GM03348 (cell line): ENCODE results near the gene CCR4.
"Not testable (repeated sequence)": the region's sequence is repeated elsewhere in the genome, so short reads cannot be mapped to it uniquely, and the experiment has no call there.

Experiments used
- DNase-seq: peaks from one replicate; pipeline ENCODE4 v3.0.0; 2012; ENCODE audit warnings: low spot score

The CCR4 gene

GRCh38 chr3:32952369-32953077, 1.1 kb downstream of the CCR4 start:
- DNase-seq = no peak

- no peak for DNase-seq
Measured at GRCh38 chr3:32954506-32954905, 3.1 kb downstream of the CCR4 start.

DNA sequence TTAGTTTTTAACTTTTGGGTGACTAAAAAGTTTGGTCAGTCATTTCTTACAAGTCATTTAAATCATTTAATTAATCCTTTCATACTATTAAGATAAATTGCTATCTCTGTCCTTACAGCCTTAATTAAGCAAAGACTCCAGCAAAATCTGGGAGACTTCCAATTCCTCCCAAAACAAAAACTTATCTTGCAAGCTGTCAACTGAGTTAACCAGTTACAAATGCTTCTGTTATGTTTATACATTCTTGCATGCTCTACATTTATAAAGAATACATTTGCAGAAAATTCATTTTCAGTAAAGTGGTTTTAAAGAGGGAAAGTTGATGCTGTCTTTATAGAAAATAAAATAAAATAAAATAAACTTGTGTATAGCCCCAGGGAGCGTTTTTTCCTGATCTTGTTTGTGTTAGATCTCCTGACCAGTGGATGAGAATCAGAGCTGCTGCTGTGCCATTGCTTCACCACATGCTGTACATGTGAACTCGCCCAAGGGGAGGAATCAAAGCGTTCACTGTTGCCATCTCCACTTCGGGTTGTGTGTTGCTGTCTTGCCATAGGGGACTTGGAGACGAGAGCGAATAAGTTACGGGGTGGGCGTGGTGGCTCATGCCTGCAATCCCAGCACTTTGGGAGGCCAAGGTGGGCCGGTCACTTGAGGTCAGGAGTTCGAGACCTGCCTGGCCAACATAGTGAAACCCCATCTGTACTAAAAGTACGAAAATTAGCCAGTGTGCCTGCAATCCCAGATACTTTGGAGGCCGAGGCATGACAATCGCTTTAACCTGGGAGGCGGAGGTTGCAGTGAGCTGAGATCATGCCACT, 5.5 kb downstream of the CCR4 start:
- no peak for DNase-seq

- DNase-seq = no peak
Measured at GRCh38 chr3:32958509-32958908, 7.1 kb downstream of the CCR4 start.

DNA sequence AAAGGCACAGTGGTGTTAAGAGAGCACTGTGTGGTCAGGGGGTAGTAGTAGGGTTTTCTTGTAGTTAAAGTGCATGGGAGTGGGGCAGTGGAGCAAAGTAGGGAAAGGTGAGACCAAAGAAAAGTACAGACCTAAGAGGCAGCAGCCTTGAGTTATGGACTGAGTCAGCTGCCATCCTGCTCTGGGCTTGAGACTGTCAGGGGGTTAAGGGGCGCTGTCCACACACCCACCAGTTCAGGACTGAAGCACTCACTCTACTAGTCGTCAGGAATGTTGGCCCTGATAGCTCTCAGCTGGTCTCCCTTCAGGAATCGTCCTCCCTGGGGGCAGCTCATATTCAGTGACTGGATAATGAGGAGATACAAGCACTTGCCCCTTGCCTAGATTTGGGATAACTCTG, 7.9 kb downstream of the CCR4 start:
- DNase-seq = no peak

DNA sequence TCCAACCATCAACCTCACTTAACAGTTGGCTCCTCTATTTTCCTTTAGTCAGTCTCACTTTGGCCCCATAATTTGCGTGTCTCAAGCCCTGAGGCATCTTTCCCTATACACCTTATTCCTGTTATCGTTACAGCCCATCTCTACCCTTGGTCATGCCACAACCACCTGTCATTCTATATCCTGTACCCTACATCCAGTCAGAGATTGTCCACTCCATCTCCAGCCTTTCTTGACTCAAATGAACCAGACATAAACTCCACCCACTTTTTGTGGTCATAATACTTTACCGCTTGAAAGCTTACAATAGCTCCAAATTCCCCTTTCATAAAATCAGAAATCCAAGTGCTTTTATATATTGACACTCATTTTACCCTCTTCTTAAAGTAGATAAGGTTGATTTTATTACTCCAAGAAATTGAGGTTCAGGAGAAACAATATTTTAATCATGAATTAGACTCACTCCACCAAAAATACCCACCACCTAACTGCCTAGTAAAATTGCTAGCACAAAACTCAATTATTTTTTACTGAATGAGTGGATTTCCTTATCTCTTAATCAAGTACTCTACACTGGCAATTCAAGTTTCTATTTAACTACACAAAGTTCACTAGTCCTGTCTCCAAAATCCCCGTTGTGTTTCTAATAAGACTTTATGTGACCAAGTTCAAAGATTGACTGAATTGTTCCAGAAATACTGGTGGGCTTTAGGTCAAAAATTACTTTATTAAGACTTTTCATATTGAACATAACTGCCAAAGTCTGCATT, 9.1 kb downstream of the CCR4 start:
- DNase-seq = no peak

DNA sequence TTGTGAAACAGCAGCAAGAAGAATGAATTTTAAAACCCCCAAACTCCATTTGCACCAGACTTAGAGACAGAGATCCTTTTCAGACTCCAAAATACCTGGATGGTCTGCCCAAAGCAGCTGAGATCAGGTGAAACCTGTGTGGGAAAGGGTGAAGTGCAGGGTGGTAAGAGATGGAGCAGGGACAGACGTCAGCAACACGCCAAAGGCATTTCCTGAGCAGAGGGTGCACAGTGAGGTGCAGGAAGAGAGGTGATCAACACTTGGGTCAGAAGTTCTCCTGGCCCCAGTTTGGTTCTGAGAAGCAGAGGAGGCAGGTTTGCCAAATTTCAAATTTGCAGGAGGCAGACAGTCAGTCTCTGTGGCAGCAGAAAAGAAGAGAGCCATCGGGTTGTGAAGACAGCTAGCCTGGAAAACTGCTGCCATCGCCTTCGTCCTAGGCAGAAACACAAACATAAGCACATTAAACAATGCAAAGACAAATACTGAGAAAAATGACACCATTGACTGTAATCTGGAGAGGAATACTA, 9.8 kb downstream of the CCR4 start:
- DNase-seq = no peak

- DNase-seq = no peak
Measured at GRCh38 chr3:32963871-32964270, 12.4 kb downstream of the CCR4 start.

DNA sequence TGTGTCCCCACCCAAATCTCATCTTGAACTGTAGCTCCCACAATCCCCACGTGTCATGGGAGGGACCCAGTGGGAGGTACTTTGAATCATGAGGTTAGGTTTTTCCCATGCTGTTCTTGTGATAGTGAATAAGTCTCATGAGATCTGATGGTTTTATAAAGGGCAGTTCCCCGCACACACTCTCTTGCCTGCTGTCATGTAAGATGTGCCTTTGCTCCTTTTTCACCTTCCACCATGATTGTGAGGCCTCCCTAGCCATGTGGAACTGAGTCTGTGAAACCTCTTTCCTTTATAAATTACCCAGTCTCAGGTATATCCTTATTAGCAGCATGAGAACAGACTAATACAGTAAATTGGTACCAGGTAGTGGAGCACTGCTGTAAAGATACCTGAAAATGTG, 13.3 kb downstream of the CCR4 start:
- not testable (repeated sequence) for DNase-seq

DNA sequence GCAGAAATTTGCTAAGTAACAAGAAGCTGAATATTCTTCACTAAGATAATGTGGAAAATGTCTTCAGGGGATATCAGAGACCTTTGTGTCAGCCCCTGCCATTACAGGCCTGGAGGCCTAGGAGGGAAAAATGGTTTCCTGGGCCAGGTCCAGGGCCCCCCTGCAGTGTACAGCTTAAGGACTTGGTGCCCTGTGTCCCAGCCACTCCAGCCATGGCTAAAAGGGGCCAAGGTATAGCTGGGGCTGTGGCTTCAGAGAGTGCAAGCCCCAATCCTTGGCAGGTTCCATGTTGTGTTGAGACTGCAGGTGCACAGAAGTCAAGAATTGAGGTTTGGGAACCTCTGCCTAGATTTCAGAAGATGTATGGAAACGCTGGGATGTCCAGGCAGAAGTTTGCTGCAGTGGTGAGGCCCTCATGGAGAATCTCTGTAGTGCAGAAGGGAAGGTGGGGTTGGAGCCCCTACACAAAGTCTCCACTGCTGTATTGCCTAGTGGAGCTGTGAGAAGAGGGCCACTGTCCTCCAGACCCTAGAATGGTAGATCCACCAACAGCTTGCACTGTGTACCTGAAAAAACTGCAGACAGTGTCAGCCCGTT, 14.3 kb downstream of the CCR4 start:
- DNase-seq = not testable (repeated sequence)

- DNase-seq = not testable (repeated sequence)
Measured at GRCh38 chr3:32966627-32967026, 15.2 kb downstream of the CCR4 start.

GRCh38 chr3:32968166-32968919, 16.9 kb downstream of the CCR4 start:
- DNase-seq = no peak

DNA sequence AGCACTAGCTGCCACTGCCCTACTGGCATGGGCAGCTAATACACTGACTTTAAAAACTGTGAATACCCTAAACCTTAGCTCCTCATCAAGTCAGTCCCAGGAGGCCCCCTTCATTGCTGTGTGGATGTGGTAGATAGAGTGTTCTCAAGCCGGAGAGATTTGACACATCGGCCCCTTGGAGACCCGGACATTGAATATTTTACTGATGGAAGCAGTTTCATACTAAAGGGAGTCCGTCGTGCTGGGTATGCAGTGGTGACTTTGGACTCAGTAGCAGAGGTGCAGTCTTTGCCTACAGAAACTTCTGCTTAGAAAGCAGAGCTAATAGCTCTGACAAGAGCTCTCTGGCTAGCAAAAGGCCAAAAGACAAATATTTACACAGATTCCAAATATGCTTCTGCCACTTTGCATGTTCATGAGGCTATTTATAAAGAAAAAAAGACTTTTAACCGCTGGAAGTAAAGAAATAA, 17.5 kb downstream of the CCR4 start:
- no peak for DNase-seq

GRCh38 chr3:32969656-32970055, 18.2 kb downstream of the CCR4 start:
- no peak for DNase-seq

DNA sequence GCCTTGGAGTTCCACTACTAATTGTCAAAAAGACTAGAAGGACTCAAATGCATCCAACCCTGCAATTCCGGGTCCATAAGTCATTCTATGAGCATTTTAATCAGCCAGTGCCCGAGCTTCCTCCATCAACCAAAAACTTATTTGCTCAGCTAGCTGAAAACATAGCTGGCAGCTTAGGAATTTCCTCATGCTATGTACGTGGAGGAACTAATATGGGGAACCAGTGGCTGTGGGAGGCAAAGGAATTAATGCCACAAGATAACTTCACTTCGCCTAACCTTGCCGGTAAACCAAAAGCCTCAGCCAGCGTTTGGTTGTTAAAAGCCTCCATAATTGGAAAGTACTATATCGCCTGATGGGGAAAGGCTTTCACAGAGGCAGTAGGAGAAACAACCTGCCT, 19.8 kb downstream of the CCR4 start:
- not testable (repeated sequence) for DNase-seq

DNA sequence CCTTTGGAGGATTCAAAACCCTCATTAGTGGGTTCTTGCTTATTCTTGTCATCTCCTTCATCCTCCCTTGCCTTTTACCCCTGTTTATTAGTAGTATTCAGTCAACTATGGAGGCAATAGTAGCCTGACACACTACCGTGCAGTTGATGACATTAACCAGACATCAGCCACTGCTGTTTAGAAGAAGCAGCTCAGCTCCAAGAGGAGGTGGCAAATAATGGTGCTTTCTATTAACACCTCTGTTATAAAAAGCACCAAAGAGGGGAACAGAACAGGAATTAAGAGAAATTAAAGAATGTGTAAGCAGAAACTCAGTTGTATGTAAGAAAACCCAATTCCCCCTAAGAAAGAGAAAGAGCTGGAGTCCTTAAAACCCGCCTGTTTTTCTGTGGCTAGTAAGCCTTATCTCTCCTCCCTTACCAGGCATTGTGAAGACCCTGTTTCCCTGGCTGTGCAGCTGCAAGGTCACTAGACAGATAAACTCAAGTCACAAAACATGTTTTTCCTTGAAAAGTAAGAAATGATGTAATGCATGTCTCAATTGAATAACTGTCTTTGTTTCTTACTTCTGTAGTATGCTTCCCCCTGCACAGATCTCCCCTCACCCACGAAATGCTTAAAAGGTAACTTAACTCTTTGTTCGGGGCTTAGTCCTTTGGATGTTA, 21.2 kb downstream of the CCR4 start:
- no peak for DNase-seq

DNA sequence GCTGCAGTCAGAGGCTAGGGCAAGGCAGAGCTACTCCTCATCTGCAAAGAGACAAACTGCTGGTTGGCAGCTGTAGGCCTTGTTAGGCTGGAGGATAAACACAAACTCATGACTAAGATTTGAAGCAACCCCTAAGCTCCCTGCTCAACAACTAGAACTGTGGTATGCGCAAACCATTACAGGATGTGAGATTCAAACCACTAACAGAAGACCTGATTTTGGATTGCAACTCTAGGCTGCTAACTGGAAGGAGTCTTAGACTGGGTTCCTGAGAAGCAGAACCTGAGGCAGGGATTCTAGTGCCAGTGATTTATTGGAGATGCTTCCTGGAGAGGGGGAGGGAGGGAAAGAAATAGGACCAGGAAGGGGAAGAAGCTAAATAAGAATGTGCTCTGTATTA, 22.5 kb downstream of the CCR4 start:
- DNase-seq = no peak

GRCh38 chr3:32975891-32976595, 24.6 kb downstream of the CCR4 start:
- DNase-seq = no peak

- DNase-seq = no peak
Measured at GRCh38 chr3:32977861-32978260, 26.4 kb downstream of the CCR4 start.

DNA sequence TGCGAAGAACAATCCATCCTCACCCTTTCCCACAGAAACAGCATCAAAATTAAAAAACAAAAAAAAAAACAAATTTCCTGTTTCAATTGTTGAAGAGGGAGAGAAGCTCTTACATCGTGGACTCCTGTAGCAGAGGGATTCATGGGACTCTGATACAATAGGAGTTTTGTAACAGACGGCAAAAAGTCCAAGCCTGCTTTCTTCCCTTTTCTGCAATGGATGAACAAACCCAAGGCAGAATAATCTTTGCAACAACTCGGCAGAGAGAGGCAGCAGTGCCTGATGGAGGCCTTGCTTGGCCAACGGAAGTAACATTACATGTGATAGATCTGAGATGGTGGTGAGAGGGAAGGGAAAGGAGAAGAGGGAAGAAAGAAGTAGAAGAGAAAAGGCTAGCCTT, 26.9 kb downstream of the CCR4 start:
- DNase-seq = no peak
